ENCODE data around the gene ENTHD1. TPM values are rescaled to one million over a fixed set of nuclear protein-coding genes. Genes with fewer than 3 reads are reported as not detected.

Gene ENTHD1
- polyA plus RNA-seq, 1 donor from 2014 or later, result not detected

- Histone ChIP-seq H3K27me3 (ENCODE audit: insufficient read depth, low read depth, low read length) (no peaks in the 10 kb centered on the region), H3K4me2 (ENCODE audit: low read length) (no peak overlapping the region), H4K20me1 (ENCODE audit: insufficient read depth) (no peaks in the 10 kb centered on the region), H3K79me2 (replicated peaks; ENCODE audit: insufficient read depth, low read length) (no peaks in the 10 kb centered on the region), H3K4me3 (ENCODE audit: low read length) (no peak overlapping the region), H3K27ac (ENCODE audit: low read length) (no peak overlapping the region), H3K36me3 (ENCODE audit: insufficient read depth, low read length) (no peaks in the 10 kb centered on the region), H2AFZ (ENCODE audit: low read depth, low read length) (no peak overlapping the region), H3K9ac (ENCODE audit: low read length) (no peak overlapping the region), H3F3A (ENCODE audit: insufficient read depth, low read length, poor library complexity, severe bottlenecking) (no peaks in the 10 kb centered on the region), H3K9me3 (ENCODE audit: low read length) (no peaks in the 10 kb centered on the region), H3K9me2 (ENCODE audit: insufficient read depth, low read length) (no peaks in the 10 kb centered on the region)
- TF ChIP-seq MXI1 (conservative IDR thresholded peaks at IDR 0.05; ENCODE audit: poor library complexity, severe bottlenecking) (no peak), TAF1 (IDR thresholded peaks at IDR 0.05; ENCODE audit: low read depth) (no peak), SMC3 (conservative IDR thresholded peaks at IDR 0.05; ENCODE audit: poor library complexity) (no peak)
Measured at GRCh38 chr22:39707816-39708215, 185.7 kb downstream of the ENTHD1 start.

GRCh38 chr22:39707351-39707750 lies 186.2 kb downstream of the ENTHD1 start:
- Histone ChIP-seq H2AFZ (ENCODE audit: low read depth, low read length) (no peak overlapping the region), H3K79me2 (replicated peaks; ENCODE audit: insufficient read depth, low read length) (no peaks in the 10 kb centered on the region), H3K9ac (ENCODE audit: low read length) (no peak overlapping the region), H3K36me3 (ENCODE audit: insufficient read depth, low read length) (no peaks in the 10 kb centered on the region), H3K9me3 (ENCODE audit: low read length) (no peaks in the 10 kb centered on the region), H3K9me2 (ENCODE audit: insufficient read depth, low read length) (no peaks in the 10 kb centered on the region), H3K27ac (ENCODE audit: low read length) (no peak overlapping the region), H4K20me1 (ENCODE audit: insufficient read depth) (no peaks in the 10 kb centered on the region), H3K4me2 (ENCODE audit: low read length) (no peak overlapping the region), H3K4me3 (ENCODE audit: low read length) (no peak overlapping the region), H3K27me3 (ENCODE audit: insufficient read depth, low read depth, low read length) (no peaks in the 10 kb centered on the region), H3F3A (ENCODE audit: insufficient read depth, low read length, poor library complexity, severe bottlenecking) (no peaks in the 10 kb centered on the region)
- TF ChIP-seq POLR2AphosphoS5 (IDR thresholded peaks at IDR 0.05) (no peak), EP300 (conservative IDR thresholded peaks at IDR 0.05; ENCODE audit: poor library complexity, severe bottlenecking) (no peak), CTCF (IDR thresholded peaks at IDR 0.05; ENCODE audit: poor library complexity, severe bottlenecking) (no peak), REST (IDR thresholded peaks at IDR 0.05; ENCODE audit: borderline replicate concordance) (no peak), MXI1 (conservative IDR thresholded peaks at IDR 0.05; ENCODE audit: poor library complexity, severe bottlenecking) (no peak), SMC3 (conservative IDR thresholded peaks at IDR 0.05; ENCODE audit: poor library complexity) (no peak), RAD21 (conservative IDR thresholded peaks at IDR 0.05) (no peak), EZH2 (IDR thresholded peaks at IDR 0.05; ENCODE audit: borderline replicate concordance, insufficient read depth, low read length, poor library complexity, severe bottlenecking) (no peak), TAF1 (IDR thresholded peaks at IDR 0.05; ENCODE audit: low read depth) (no peak)
